CD4-positive, CD25-positive, alpha-beta regulatory T cell (primary cell): ENCODE data around the gene PPP4C. TPM values are rescaled to one million over a fixed set of nuclear protein-coding genes. Genes with fewer than 3 reads are reported as not detected.

Source experiments
- ATAC-seq, 2 donors: fragments of 150-1000 bp; cut with Tn5 transposase; one replicate each; pipeline ENCODE4 v1.10.0; 2021; ENCODE audit warnings: low read depth in 2 of 2, moderate number of reproducible peaks in 2 of 2, moderate library complexity in 1 of 2
- DNase-seq, 3 donors: peaks; one replicate each; pipeline versions ENCODE4 v3.0.0 to v3.0.0-alpha.2; 2012 to 2022; ENCODE audit warnings: mixed read lengths in 1 of 3
- H3K27ac ChIP-seq: one replicate; pipeline ENCODE4 v1.7.0; 2013; ENCODE audit warnings: mild to moderate bottlenecking, low read length; ENCODE audit not compliant: insufficient read depth, poor library complexity, severe bottlenecking
- H3K27me3 ChIP-seq: one replicate; pipeline ENCODE4 v1.7.0; 2013; ENCODE audit warnings: low read length; ENCODE audit not compliant: control insufficient read depth, insufficient read depth
- H3K36me3 ChIP-seq: one replicate; pipeline ENCODE4 v1.7.0; 2013; ENCODE audit warnings: mild to moderate bottlenecking, low read length, moderate library complexity; ENCODE audit not compliant: control insufficient read depth, insufficient read depth
- H3K4me1 ChIP-seq: 2 replicates; pipeline ENCODE4 v1.7.0; 2013; ENCODE audit warnings: mild to moderate bottlenecking, low read length; ENCODE audit not compliant: insufficient read depth, control insufficient read depth, poor library complexity, severe bottlenecking
- H3K4me3 ChIP-seq: one replicate; pipeline ENCODE4 v1.7.0; 2013; ENCODE audit warnings: low read depth, mild to moderate bottlenecking, low read length, moderate library complexity
- H3K9me3 ChIP-seq, 2 experiments: 1 replicate in 1 of 2; 2 replicates in 1 of 2; pipeline ENCODE4 v1.7.0; 2013; ENCODE audit warnings: low read length in 2 of 2, mild to moderate bottlenecking in 1 of 2, moderate library complexity in 1 of 2; ENCODE audit not compliant: control insufficient read depth in 2 of 2
- H3K27ac Mint-ChIP-seq, 3 donors: one replicate each; pipeline ENCODE4 v1.8.0; 2020 to 2022; ENCODE audit warnings: mild to moderate bottlenecking in 3 of 3, mixed read lengths in 3 of 3, moderate library complexity in 2 of 3
- H3K27me3 Mint-ChIP-seq: one replicate; pipeline ENCODE4 v1.8.0; 2022; ENCODE audit warnings: mild to moderate bottlenecking, mixed read lengths
- H3K36me3 Mint-ChIP-seq: one replicate; pipeline ENCODE4 v1.8.0; 2020; ENCODE audit warnings: mixed read lengths
- H3K4me1 Mint-ChIP-seq, 4 donors: one replicate each; pipeline ENCODE4 v1.8.0; 2020 to 2022; ENCODE audit warnings: mixed read lengths in 4 of 4, mild to moderate bottlenecking in 1 of 4
- H3K4me3 Mint-ChIP-seq, 4 donors: one replicate each; pipeline ENCODE4 v1.8.0; 2020 to 2022; ENCODE audit warnings: mild to moderate bottlenecking in 4 of 4, mixed read lengths in 4 of 4, moderate library complexity in 3 of 4
- H3K9me3 Mint-ChIP-seq, 7 donors: one replicate each; pipeline ENCODE4 v1.8.0; 2020 to 2022; ENCODE audit warnings: mixed read lengths in 7 of 7, mild to moderate bottlenecking in 3 of 7, moderate library complexity in 2 of 7
- polyA plus RNA-seq, 4 donors: library from polyadenylated mRNA; unstranded; fragments of 300-500 nt; fragmentation: Illumina TruSeq; gene quantifications; one replicate each; pipeline ENCODE4 v1.2.3, GENCODE V29; 2021
- total RNA-seq: library from RNA; stranded (reverse); gene quantifications from one replicate; pipeline ENCODE4 v1.2.3, GENCODE V29; 2022

The PPP4C gene
- total and polyA plus RNA-seq, 5 donors from 2014 or later: 97.0 to 289 (median 242) TPM

DNA sequence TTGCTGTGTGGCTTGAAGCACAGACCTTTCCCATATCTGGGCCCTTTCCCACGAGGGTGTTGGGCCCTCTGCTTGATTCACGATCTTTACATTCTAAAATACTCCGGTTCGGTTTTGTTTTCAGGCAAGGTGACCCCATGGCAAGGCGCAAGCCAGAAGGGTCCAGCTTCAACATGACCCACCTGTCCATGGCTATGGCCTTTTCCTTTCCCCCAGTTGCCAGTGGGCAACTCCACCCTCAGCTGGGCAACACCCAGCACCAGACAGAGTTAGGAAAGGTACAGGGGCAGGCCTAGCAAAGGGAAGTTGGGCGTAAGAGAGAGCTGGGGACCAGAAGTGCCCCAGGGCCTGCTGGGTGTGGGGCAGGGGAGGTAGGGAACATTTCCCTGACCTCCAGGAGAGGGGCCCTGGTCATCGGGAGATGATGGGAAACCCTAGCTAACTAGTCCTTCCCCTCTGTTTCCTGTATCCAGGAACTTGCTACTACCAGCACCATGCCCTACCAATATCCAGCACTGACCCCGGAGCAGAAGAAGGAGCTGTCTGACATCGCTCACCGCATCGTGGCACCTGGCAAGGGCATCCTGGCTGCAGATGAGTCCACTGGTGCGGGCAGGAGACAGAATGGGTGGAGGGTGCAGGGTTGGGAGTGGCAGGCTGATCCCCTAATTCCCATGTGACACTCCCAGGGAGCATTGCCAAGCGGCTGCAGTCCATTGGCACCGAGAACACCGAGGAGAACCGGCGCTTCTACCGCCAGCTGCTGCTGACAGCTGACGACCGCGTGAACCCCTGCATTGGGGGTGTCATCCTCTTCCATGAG, 8.8 kb upstream of the PPP4C start:
- Histone ChIP-seq H3K27me3 (no peaks in the 10 kb centered on the region), H3K9me3 (no peaks in the 10 kb centered on the region), H3K4me3 (peak overlapping the region; percentile 82), H3K4me1 (peaks cover 53% of the 10 kb centered on the region), H3K27ac (peak overlapping the region; percentile 93), H3K36me3 (peaks cover 44% of the 10 kb centered on the region)
- H3K4me3 Mint-ChIP-seq: peak overlapping the region; percentile 96 to 100 (median 100)
- DNase-seq (no peak), ATAC-seq (no peak)
- peaks cover 8 to 52% (median 24%) of the 10 kb centered on the region in 4 donors for H3K4me1 Mint-ChIP-seq
- H3K27ac Mint-ChIP-seq: peak overlapping the region; percentile 95 to 96 (median 95)
- peaks cover 8% of the 10 kb centered on the region for H3K27me3 Mint-ChIP-seq
- no peaks in the 10 kb centered on the region for H3K9me3 Mint-ChIP-seq
- H3K36me3 Mint-ChIP-seq: peaks cover 17% of the 10 kb centered on the region

DNA sequence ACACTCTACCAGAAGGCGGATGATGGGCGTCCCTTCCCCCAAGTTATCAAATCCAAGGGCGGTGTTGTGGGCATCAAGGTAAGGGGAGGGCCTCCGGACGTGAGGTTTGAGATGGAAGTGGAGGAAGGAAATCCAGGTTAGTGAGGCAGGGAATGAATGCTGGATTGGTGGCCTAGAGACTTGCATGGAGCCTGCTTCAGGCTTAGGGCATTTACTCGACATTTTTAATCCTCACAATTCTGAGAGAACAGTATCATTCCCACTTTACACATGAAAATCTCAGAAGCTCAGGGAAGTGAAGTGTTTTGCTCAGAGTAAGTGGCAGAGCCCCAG, 8.2 kb upstream of the PPP4C start:
- Mint-ChIP-seq H3K9me3 (no peaks in the 10 kb centered on the region), H3K4me3 (peak overlapping the region; percentile 70 to 100 (median 98)), H3K4me1 (peaks cover 8 to 54% (median 27%) of the 10 kb centered on the region in 4 donors), H3K27ac (peak overlapping the region in 2 of 3 donors; percentile 95 to 96), H3K36me3 (peaks cover 20% of the 10 kb centered on the region), H3K27me3 (peaks cover 8% of the 10 kb centered on the region)
- H3K27me3 ChIP-seq: no peaks in the 10 kb centered on the region
- peaks cover 44% of the 10 kb centered on the region for H3K36me3 ChIP-seq
- peak overlapping the region; percentile 60 for H3K4me3 ChIP-seq
- no peak for ATAC-seq
- no peak for DNase-seq
- H3K9me3 ChIP-seq: no peaks in the 10 kb centered on the region
- peak overlapping the region; percentile 93 for H3K27ac ChIP-seq
- peaks cover 53% of the 10 kb centered on the region for H3K4me1 ChIP-seq

DNA sequence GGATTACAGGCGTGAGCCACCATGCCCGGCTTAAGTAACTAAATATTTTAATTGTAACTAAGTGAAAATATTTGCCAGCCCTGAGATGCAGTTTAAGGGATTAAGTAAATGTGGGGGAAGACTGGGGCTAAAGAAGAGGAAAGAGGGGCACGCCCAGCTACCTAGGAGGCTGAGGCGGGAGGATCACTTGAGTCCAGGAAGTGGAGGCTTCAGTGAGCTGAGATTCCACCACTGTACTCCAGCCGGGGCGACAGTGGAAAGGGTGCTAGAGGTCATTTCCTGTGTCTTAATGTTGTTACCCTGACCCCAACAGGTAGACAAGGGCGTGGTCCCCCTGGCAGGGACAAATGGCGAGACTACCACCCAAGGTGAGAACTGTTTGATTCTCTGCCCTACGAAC, 7.5 kb upstream of the PPP4C start:
- Mint-ChIP-seq H3K36me3 (peaks cover 20% of the 10 kb centered on the region), H3K9me3 (no peaks in the 10 kb centered on the region), H3K27me3 (peaks cover 8% of the 10 kb centered on the region), H3K4me1 (peaks cover 8 to 51% (median 26%) of the 10 kb centered on the region in 4 donors), H3K27ac (peak overlapping the region; percentile 77 to 88 (median 80)), H3K4me3 (peak overlapping the region; percentile 78 to 98 (median 88))
- H3K27me3 ChIP-seq: no peaks in the 10 kb centered on the region
- ATAC-seq (no peak), DNase-seq (no peak)
- H3K27ac ChIP-seq: peak overlapping the region; percentile 93
- peaks cover 44% of the 10 kb centered on the region for H3K36me3 ChIP-seq
- H3K9me3 ChIP-seq: no peaks in the 10 kb centered on the region
- no peak overlapping the region for H3K4me3 ChIP-seq
- H3K4me1 ChIP-seq: peaks cover 51% of the 10 kb centered on the region

DNA sequence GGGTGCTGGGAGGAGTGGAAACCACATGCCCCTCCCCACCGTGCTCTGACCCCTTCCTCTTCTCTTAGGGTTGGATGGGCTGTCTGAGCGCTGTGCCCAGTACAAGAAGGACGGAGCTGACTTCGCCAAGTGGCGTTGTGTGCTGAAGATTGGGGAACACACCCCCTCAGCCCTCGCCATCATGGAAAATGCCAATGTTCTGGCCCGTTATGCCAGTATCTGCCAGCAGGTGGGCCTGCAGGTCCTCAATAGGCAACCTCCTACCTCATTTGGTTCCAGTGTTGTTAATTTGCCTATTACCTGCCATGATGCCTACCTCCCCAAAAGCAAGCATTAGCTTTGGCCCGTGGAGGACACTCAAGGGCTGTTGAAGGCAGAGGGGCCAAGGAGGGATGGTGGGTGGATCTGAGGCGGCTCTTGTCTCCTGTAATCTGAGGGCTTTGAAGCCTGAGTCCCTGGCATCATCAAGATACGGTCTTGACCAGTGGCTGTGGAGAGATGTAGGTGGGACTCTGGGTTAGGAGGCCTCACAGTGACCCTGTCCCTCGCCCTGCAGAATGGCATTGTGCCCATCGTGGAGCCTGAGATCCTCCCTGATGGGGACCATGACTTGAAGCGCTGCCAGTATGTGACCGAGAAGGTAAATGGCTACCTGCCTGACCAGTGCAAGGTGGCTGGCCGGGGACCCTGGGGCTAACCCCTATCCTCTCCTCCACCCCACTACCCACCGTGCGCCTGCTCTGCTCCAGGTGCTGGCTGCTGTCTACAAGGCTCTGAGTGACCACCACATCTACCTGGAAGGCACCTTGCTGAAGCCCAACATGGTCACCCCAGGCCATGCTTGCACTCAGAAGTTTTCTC, 6.8 kb upstream of the PPP4C start:
- peaks cover 20% of the 10 kb centered on the region for H3K36me3 Mint-ChIP-seq

DNA sequence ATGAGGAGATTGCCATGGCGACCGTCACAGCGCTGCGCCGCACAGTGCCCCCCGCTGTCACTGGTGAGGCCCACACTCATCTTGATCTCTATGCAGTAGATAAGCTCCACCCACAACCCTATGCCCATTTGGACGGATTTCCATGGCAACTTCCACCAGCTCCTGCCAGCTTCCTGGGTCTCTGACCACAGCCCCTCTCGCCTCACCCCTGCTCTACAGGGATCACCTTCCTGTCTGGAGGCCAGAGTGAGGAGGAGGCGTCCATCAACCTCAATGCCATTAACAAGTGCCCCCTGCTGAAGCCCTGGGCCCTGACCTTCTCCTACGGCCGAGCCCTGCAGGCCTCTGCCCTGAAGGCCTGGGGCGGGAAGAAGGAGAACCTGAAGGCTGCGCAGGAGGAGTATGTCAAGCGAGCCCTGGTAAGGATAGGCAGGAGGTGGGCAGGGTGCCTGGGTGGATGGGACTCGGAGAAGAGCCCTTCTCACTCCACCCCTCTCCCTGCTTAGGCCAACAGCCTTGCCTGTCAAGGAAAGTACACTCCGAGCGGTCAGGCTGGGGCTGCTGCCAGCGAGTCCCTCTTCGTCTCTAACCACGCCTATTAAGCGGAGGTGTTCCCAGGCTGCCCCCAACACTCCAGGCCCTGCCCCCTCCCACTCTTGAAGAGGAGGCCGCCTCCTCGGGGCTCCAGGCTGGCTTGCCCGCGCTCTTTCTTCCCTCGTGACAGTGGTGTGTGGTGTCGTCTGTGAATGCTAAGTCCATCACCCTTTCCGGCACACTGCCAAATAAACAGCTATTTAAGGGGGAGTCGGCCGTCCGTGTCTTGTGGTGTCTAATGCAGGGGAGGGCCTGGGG, 6.0 kb upstream of the PPP4C start:
- H3K4me3 ChIP-seq: no peak overlapping the region
- H3K9me3 ChIP-seq: no peaks in the 10 kb centered on the region
- H3K36me3 ChIP-seq: peaks cover 44% of the 10 kb centered on the region
- peak overlapping the region; percentile 15 to 73 (median 37) for H3K4me3 Mint-ChIP-seq
- H3K27ac Mint-ChIP-seq: no peak overlapping the region
- no peaks in the 10 kb centered on the region for H3K27me3 ChIP-seq
- DNase-seq (no peak), ATAC-seq (no peak)
- H3K27me3 Mint-ChIP-seq: peaks cover 4% of the 10 kb centered on the region
- H3K27ac ChIP-seq: no peak overlapping the region
- no peaks in the 10 kb centered on the region for H3K9me3 Mint-ChIP-seq
- peaks cover 20% of the 10 kb centered on the region for H3K36me3 Mint-ChIP-seq
- H3K4me1 ChIP-seq: peaks cover 40% of the 10 kb centered on the region
- H3K4me1 Mint-ChIP-seq: peaks cover 8 to 46% (median 23%) of the 10 kb centered on the region in 4 donors

More for the DNA sequence above, 6.8 kb upstream of the PPP4C start:
- DNase-seq (peak; percentile 47 to 72 (median 67)), ATAC-seq (no peak)
- H3K9me3 Mint-ChIP-seq: no peaks in the 10 kb centered on the region
- peaks cover 6% of the 10 kb centered on the region for H3K27me3 Mint-ChIP-seq
- peak overlapping the region; percentile 77 to 88 (median 80) for H3K27ac Mint-ChIP-seq
- Histone ChIP-seq H3K9me3 (no peaks in the 10 kb centered on the region), H3K27ac (peak overlapping the region; percentile 93), H3K4me3 (no peak overlapping the region), H3K36me3 (peaks cover 44% of the 10 kb centered on the region), H3K27me3 (no peaks in the 10 kb centered on the region), H3K4me1 (peaks cover 45% of the 10 kb centered on the region)
- H3K4me3 Mint-ChIP-seq: peak overlapping the region; percentile 78 to 98 (median 88)
- peaks cover 8 to 45% (median 23%) of the 10 kb centered on the region in 4 donors for H3K4me1 Mint-ChIP-seq

DNA sequence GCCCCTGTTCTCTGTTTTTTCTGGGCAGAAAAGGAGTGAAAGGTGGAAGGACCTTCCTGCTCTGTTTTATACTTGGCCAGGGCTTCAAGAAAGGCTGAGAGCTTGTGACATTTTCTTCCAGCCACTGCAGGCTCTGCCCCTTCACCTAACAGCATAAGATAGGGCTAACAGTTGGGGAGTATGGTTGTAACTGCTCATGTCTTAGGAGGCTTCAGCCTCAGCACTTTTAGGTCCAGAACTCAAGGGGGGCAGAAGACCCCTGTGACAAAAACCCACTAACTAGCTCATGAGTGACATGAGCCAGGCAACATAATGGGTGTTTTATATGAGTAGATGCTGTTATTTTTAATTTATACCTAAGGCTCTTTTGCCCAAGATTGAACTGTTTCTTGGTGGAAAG, 5.3 kb upstream of the PPP4C start:
- H3K27ac Mint-ChIP-seq: no peak overlapping the region
- H3K4me1 Mint-ChIP-seq: peaks cover 8 to 51% (median 27%) of the 10 kb centered on the region in 4 donors
- H3K4me3 ChIP-seq: no peak overlapping the region
- peaks cover 20% of the 10 kb centered on the region for H3K36me3 Mint-ChIP-seq
- H3K4me1 ChIP-seq: peaks cover 45% of the 10 kb centered on the region
- no peaks in the 10 kb centered on the region for H3K27me3 ChIP-seq
- ATAC-seq: no peak
- no peaks in the 10 kb centered on the region for H3K9me3 Mint-ChIP-seq
- H3K4me3 Mint-ChIP-seq: peak overlapping the region in 3 of 4 donors; percentile 31 to 73 (median 43)
- peaks cover 44% of the 10 kb centered on the region for H3K36me3 ChIP-seq
- DNase-seq: no peak
- H3K27me3 Mint-ChIP-seq: no peaks in the 10 kb centered on the region
- no peaks in the 10 kb centered on the region for H3K9me3 ChIP-seq
- no peak overlapping the region for H3K27ac ChIP-seq

DNA sequence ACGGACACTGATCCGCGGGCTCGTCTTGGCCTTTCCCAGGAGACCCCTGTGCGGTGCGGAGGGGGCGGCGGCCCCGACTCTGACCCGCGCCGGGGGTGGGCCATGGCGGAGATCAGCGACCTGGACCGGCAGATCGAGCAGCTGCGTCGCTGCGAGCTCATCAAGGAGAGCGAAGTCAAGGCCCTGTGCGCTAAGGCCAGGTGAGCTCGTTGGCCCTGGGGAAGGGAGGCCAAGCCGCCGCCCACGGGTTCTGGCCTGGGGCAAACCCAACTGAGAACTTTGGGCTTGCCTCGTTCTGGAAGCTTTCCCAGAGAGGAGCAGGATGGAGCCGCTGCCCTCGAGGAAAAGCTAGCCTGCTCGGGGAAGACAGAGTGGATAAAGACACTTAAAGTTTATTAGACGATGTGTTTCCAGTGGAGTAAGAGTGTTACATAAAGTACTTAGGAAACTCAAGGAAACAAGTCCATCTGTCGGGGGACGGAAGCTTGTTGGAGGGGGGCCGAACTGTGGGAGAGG, 540 bp downstream of the PPP4C start:
- Mint-ChIP-seq H3K27me3 (no peaks in the 10 kb centered on the region), H3K4me3 (peak overlapping the region; percentile 88 to 98 (median 96)), H3K27ac (peak overlapping the region; percentile 76 to 96 (median 93)), H3K9me3 (no peaks in the 10 kb centered on the region), H3K4me1 (peaks cover 0 to 52% (median 32%) of the 10 kb centered on the region in 4 donors), H3K36me3 (peaks cover 4% of the 10 kb centered on the region)
- peaks cover 30% of the 10 kb centered on the region for H3K36me3 ChIP-seq
- no peaks in the 10 kb centered on the region for H3K9me3 ChIP-seq
- DNase-seq (peak in 1 of 3 donors; percentile 33), ATAC-seq (peak; percentile 33 to 35)
- H3K27me3 ChIP-seq: no peaks in the 10 kb centered on the region
- peaks cover 29% of the 10 kb centered on the region for H3K4me1 ChIP-seq
- H3K4me3 ChIP-seq: peak overlapping the region; percentile 76
- H3K27ac ChIP-seq: peak overlapping the region; percentile 82
